Transverse colon (tissue), 4 donors: ENCODE results near the gene DLST. TPM values are rescaled to one million over a fixed set of nuclear protein-coding genes. Genes with fewer than 3 reads are reported as not detected.

ENCODE experiments used
- DNase-seq: peaks from one replicate; pipeline ENCODE4 v3.0.0-alpha.2; 2019
- H3K27ac ChIP-seq, 4 donors: fragments of 200-600 bp; sonication (generic); 2 replicates each; pipeline ENCODE4 v1.5.1; 2016 to 2018; ENCODE audit warnings: inconsistent platforms in 4 of 4
- H3K27me3 ChIP-seq: fragments of 200-600 bp; sonication (generic); 2 replicates; pipeline ENCODE4 v1.5.1; 2017; ENCODE audit warnings: inconsistent platforms
- H3K36me3 ChIP-seq, 4 donors: fragments of 200-600 bp; sonication (generic); 2 replicates each; pipeline ENCODE4 v1.5.1; 2017 to 2019; ENCODE audit warnings: inconsistent platforms in 4 of 4
- H3K4me1 ChIP-seq, 4 donors: fragments of 200-600 bp; sonication (generic); 2 replicates each; pipeline ENCODE4 v1.5.1; 2017 to 2020; ENCODE audit warnings: inconsistent platforms in 4 of 4
- H3K4me3 ChIP-seq, 4 donors: fragments of 200-600 bp; sonication (generic); 1 replicate in 1 of 4; 2 replicates in 3 of 4; pipeline versions ENCODE4 v1.5.1 to v1.6.1; 2017 to 2019; ENCODE audit warnings: inconsistent platforms in 4 of 4
- H3K9me3 ChIP-seq, 2 donors: fragments of 200-600 bp; sonication (generic); 2 replicates each; pipeline ENCODE4 v1.5.1; 2017 to 2019; ENCODE audit warnings: inconsistent platforms in 2 of 2
- CTCF ChIP-seq, 5 experiments: fragments of 200-600 bp in 3 of 5; fragments of 450-650 bp in 2 of 5; sonication (generic) in 3 of 5; IDR thresholded peaks; 1 replicate in 2 of 5; 2 replicates in 3 of 5; pipeline ENCODE4 v1.5.1; 2016 to 2017; ENCODE audit warnings: antibody characterized with exemption in 5 of 5, inconsistent platforms in 3 of 5, mild to moderate bottlenecking in 2 of 5, moderate library complexity in 1 of 5
- EP300 ChIP-seq: sonication (generic); formaldehyde crosslinking; IDR thresholded peaks from one replicate; pipeline ENCODE4 v1.6.1; 2017; ENCODE audit warnings: antibody characterized with exemption, low read depth
- POLR2A ChIP-seq: fragments of 450-650 bp; IDR thresholded peaks from one replicate; pipeline ENCODE4 v1.6.1; 2016; ENCODE audit warnings: antibody characterized with exemption, mild to moderate bottlenecking, moderate library complexity
- POLR2AphosphoS5 ChIP-seq, 3 donors: sonication (generic); formaldehyde crosslinking; IDR thresholded peaks; one replicate each; pipeline ENCODE4 v1.6.1; 2016; ENCODE audit warnings: antibody characterized with exemption in 3 of 3
- WGBS, 2 donors: methylation state at CpG; one replicate each; pipeline ENCODE4 v1.1.5; 2018; ENCODE audit warnings: low coverage in 1 of 2; 5-methylcytosine and 5-hydroxymethylcytosine counted together
- in situ Hi-C, 4 donors: fragments of 200-750 bp; cut with MboI; loops; one replicate each; pipeline versions ENCODE4 v1.15.0 to v1.15.1; 2017; ENCODE audit warnings: low sequenced_read_pairs in 3 of 4, low pct_ligation_motif_present in 1 of 4, low pct_unique_long_range_greater_than_20kb in 1 of 4
- intact Hi-C: fragments of 100-400 bp; cut with DNase I; formaldehyde crosslinking; loops from one replicate; pipeline ENCODE4 v1.15.1; 2023; ENCODE audit warnings: low total_unique reads
- total RNA-seq, 4 donors: library from RNA; depleted of rRNA; stranded (reverse); fragments of >200 nt; gene quantifications; one replicate each; pipeline ENCODE4 v1.1.0, GENCODE V29; 2016

The DLST gene
- total RNA-seq, 4 donors from 2014 or later, result 65.1 to 135 (median 103) TPM

DNA sequence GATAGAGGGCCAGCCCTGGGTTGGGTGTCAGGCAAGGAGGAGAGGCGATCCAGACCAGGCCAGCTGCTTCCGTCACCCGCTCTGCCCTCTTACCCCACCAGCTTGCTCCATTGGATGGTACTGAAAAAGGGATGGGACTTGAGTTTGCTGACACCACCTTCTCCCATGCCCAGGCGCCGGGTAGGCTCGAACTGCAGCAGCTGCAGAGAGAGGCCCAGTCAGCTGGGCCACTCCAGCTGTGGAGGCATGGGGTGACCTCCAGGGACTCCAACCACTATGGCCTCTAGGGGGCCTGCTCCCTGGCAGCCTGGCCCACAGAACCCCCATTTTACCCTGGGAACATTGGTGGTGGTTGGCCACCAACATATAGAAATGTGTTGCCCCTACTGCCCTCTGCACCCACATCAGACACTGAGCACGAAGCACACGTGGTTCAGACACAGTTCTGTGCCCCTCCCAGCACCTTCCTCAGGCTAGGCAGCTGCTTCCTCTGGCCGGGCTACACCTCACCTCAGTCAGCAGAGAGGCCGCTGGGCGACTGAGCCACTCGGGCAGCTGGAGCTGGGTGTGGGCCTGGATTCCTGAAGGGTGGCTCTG is 25.3 kb downstream of the DLST start:
- peaks cover 6 to 16% (median 11%) of the 10 kb centered on the region in 4 donors for H3K4me1 ChIP-seq
- TF ChIP-seq POLR2A (peak; percentile 6), CTCF (IDR thresholded peaks at IDR 0.05) (peak in 3 of 5 experiments; percentile 12 to 29 (median 18)), POLR2AphosphoS5 (IDR thresholded peaks at IDR 0.05) (no peak), EP300 (no peak)
- no peaks in the 10 kb centered on the region for H3K27me3 ChIP-seq
- peaks cover 0 to 13% (median 1%) of the 10 kb centered on the region in 4 donors for H3K36me3 ChIP-seq
- no peak overlapping the region for H3K4me3 ChIP-seq
- in situ Hi-C loops (no loop called here), intact Hi-C loops (loop anchor here (5.0 kb wide), 1 partner anchor 45 kb away; no protein-coding TSS in a partner anchor)
- no peak overlapping the region for H3K27ac ChIP-seq
- 62% methylated on average over 12 of the region's 12 CpGs; no CpG with 5 or more reads in 1 of the 2 donors for WGBS, 2 donors
- H3K9me3 ChIP-seq, result no peaks in the 10 kb centered on the region
- peak; percentile 62 for DNase-seq

DNA sequence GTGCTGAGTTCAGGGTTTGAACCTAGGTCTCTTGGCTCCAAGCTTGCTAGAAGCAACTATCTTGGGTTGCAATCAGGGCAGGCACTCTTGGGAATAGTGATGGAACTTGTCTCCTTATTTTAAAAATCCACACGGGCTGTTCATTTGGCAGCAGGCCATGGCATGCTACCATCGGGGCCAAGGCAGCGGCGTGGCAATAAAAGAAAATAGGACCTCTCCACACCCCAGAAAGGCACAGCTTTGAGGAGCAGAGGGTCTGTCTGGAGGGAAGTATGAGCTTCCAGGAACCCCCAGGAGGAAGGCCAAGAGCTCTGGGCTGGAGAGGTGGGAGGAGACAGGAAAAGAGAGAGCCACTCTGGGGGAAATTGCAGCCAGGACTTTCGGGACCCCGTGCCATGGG is 26.0 kb downstream of the DLST start:
- H3K27ac ChIP-seq, result no peak overlapping the region
- whole genome bisulfite sequencing, 2 donors, result 30 to 40% methylated on average over 1 to 6 of the region's 6 CpGs
- no peaks in the 10 kb centered on the region for H3K27me3 ChIP-seq
- no peak for DNase-seq
- intact Hi-C loops (loop anchor here (5.0 kb wide), 1 partner anchor 45 kb away; no protein-coding TSS in a partner anchor), in situ Hi-C loops (no loop called here)
- no peak overlapping the region for H3K4me3 ChIP-seq
- peaks cover 6 to 16% (median 11%) of the 10 kb centered on the region in 4 donors for H3K4me1 ChIP-seq
- no peaks in the 10 kb centered on the region for H3K9me3 ChIP-seq
- TF ChIP-seq CTCF (IDR thresholded peaks at IDR 0.05) (no peak), POLR2AphosphoS5 (IDR thresholded peaks at IDR 0.05) (no peak), EP300 (no peak), POLR2A (no peak)
- H3K36me3 ChIP-seq, result peaks cover 0 to 6% (median 0%) of the 10 kb centered on the region in 4 donors

DNA sequence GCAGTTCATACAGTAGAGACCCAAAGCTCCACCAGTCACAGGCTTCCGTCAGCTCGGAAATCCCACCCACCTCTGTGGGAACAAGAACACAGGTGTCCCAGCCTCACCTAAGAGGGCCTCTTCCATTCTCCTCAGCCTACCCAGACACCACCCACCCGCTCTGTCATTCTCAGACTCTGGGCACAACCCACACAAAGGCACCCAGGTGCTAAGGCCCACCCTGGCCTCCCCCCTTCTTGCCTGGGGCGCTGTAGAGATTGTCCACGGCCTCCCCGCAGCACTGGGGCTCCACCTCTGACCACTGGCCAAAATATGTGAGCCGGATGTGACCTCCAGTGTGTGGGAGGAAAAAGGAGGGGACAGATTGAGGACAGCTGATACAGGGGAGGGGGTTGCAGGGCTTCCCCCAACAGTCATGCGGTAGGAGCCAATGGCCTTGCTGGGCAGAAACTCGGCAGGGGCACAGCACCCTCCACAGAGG is 27.2 kb downstream of the DLST start:
- Histone ChIP-seq H3K4me1 (peaks cover 6 to 16% (median 11%) of the 10 kb centered on the region in 4 donors), H3K36me3 (no peaks in the 10 kb centered on the region), H3K27me3 (no peaks in the 10 kb centered on the region), H3K27ac (no peak overlapping the region), H3K9me3 (no peaks in the 10 kb centered on the region), H3K4me3 (no peak overlapping the region)
- 83% methylated on average over 9 of the region's 9 CpGs; no CpG with 5 or more reads in 1 of the 2 donors for WGBS, 2 donors
- in situ Hi-C loops (no loop called here), intact Hi-C loops (loop anchor here (5.0 kb wide), 1 partner anchor 47 kb away; no protein-coding TSS in a partner anchor)
- TF ChIP-seq CTCF (IDR thresholded peaks at IDR 0.05) (no peak), POLR2A (no peak), POLR2AphosphoS5 (IDR thresholded peaks at IDR 0.05) (no peak), EP300 (no peak)
- no peak for DNase-seq

DNA sequence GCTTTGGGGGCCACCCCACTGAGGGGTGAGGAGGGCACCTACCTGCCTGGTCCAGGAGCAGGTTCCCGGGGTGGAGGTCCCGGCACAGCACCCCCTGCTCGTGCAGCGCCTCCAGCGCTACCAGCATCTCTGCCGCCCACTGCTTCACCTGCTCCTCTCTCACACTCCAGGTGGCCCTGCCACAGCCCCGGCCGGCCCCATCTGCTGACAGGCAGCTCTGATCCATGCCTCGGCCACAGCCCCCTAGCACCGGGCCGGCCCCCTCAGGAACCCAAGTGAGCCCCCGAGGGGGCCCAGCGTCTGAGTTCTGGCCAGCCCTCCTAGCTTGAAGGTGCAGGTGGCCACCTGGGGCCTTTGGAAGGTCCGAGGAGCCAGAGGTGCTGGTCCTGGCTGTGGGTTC is 27.8 kb downstream of the DLST start:
- Histone ChIP-seq H3K4me3 (no peak overlapping the region), H3K36me3 (no peaks in the 10 kb centered on the region), H3K4me1 (peaks cover 6 to 16% (median 11%) of the 10 kb centered on the region in 4 donors), H3K27me3 (no peaks in the 10 kb centered on the region), H3K27ac (no peak overlapping the region), H3K9me3 (no peaks in the 10 kb centered on the region)
- DNase-seq, result no peak
- intact Hi-C loops, result loop anchor here (5.0 kb wide), 1 partner anchor 47 kb away; no protein-coding TSS in a partner anchor
- no peak for TF ChIP-seq POLR2A
- TF ChIP-seq POLR2AphosphoS5 (IDR thresholded peaks at IDR 0.05), result no peak
- TF ChIP-seq EP300, result no peak
- no peak for TF ChIP-seq CTCF (IDR thresholded peaks at IDR 0.05)
- 94% methylated on average over 14 of the region's 14 CpGs; no CpG with 5 or more reads in 1 of the 2 donors for WGBS, 2 donors
- in situ Hi-C loops, result no loop called here
